H1 (cell line): ENCODE data around the gene TDRD9. TPM values are rescaled to one million over a fixed set of nuclear protein-coding genes. Genes with fewer than 3 reads are reported as not detected.

Source experiments
- CTCF ChIA-PET: fragments of 300-600 bp; sonication (Branson Sonifier 250); formaldehyde crosslinking; loops from one replicate; lab custom pipeline; 2021; ENCODE audit not compliant: partially characterized antibody; lab: Charles Lee
- POLR2A ChIA-PET: fragments of 300-600 bp; sonication (Branson Sonifier 250); formaldehyde crosslinking; loops from one replicate; lab custom pipeline; 2021; ENCODE audit warnings: inconsistent platforms; ENCODE audit not compliant: partially characterized antibody; lab: Charles Lee
- DNase-seq, 2 experiments: peaks; one replicate each; pipeline versions ENCODE4 v3.0.0 to v3.0.0-alpha.2; 2010 to 2022; ENCODE audit warnings: low spot score in 2 of 2, low read depth in 1 of 2, mixed read lengths in 1 of 2
- FAIRE-seq: peaks from 2 replicates; lab custom pipeline; 2011; peaks lifted over from hg19 to GRCh38; lab: Jason Lieb, UNC
- H2AFZ ChIP-seq: 2 replicates; pipeline ENCODE4 v1.8.1; 2012; ENCODE audit warnings: low read length, inconsistent platforms
- H2AK5ac ChIP-seq: 2 replicates; pipeline ENCODE4 v1.6.1; 2013; ENCODE audit warnings: low read depth, low read length
- H2BK120ac ChIP-seq: replicated peaks from 2 replicates; pipeline ENCODE3; 2013; ENCODE audit warnings: low read depth, low read length, inconsistent platforms
- H2BK12ac ChIP-seq: 2 replicates; pipeline ENCODE4 v1.6.1; 2013; ENCODE audit warnings: low read depth, low read length
- H2BK15ac ChIP-seq: 2 replicates; pipeline ENCODE4 v1.6.1; 2013; ENCODE audit warnings: low read length
- H2BK20ac ChIP-seq: 2 replicates; pipeline ENCODE4 v1.6.1; 2013; ENCODE audit warnings: low read length
- H2BK5ac ChIP-seq: 2 replicates; pipeline ENCODE4 v1.6.1; 2013; ENCODE audit warnings: low read depth, low read length
- H3K14ac ChIP-seq: 2 replicates; pipeline ENCODE4 v1.6.1; 2013; ENCODE audit warnings: inconsistent platforms; ENCODE audit not compliant: insufficient read length
- H3K18ac ChIP-seq: 2 replicates; pipeline ENCODE4 v1.6.1; 2013; ENCODE audit warnings: low read length; ENCODE audit errors: extremely low read depth
- H3K23ac ChIP-seq: 2 replicates; pipeline ENCODE4 v1.6.1; 2013; ENCODE audit warnings: inconsistent platforms; ENCODE audit not compliant: insufficient read length
- H3K23me2 ChIP-seq: 2 replicates; pipeline ENCODE4 v1.6.1; 2013; ENCODE audit warnings: low read depth, low read length
- H3K27ac ChIP-seq: 2 replicates; pipeline ENCODE4 v1.6.1; 2011; ENCODE audit warnings: low read depth, low read length, inconsistent platforms
- H3K27me3 ChIP-seq, 4 experiments: replicated peaks in 1 of 4; 1 replicate in 1 of 4; 2 replicates in 3 of 4; pipeline versions ENCODE4 v1.6.1 to v1.8.1; 2011 to 2013; ENCODE audit warnings: low read length in 3 of 4, mild to moderate bottlenecking in 3 of 4, inconsistent platforms in 2 of 4, mixed read lengths in 2 of 4, moderate library complexity in 1 of 4; ENCODE audit not compliant: control insufficient read depth in 3 of 4, insufficient read depth in 3 of 4; ENCODE audit errors: extremely low read depth in 1 of 4
- H3K36me3 ChIP-seq, 4 experiments: 2 replicates each; pipeline versions ENCODE4 v1.6.1 to v1.8.1; 2011 to 2013; ENCODE audit warnings: mild to moderate bottlenecking in 4 of 4, low read length in 3 of 4, moderate library complexity in 2 of 4, control low read depth in 1 of 4, inconsistent platforms in 1 of 4; ENCODE audit not compliant: insufficient read depth in 4 of 4, control insufficient read depth in 2 of 4
- H3K4ac ChIP-seq: replicated peaks from 2 replicates; pipeline ENCODE3; 2013; ENCODE audit warnings: low read length, low read depth, mixed read lengths, inconsistent platforms; ENCODE audit not compliant: insufficient read length
- H3K4me1 ChIP-seq, 4 experiments: replicated peaks in 1 of 4; 1 replicate in 1 of 4; 2 replicates in 3 of 4; pipeline versions ENCODE4 v1.6.1 to v1.8.1; 2011 to 2013; ENCODE audit warnings: low read length in 3 of 4, inconsistent platforms in 2 of 4, mixed read lengths in 1 of 4; ENCODE audit not compliant: insufficient read depth in 4 of 4, control insufficient read depth in 3 of 4
- H3K4me2 ChIP-seq, 2 experiments: 2 replicates each; pipeline versions ENCODE4 v1.6.1 to v1.8.1; 2011 to 2013; ENCODE audit warnings: low read depth in 2 of 2, low read length in 2 of 2, control low read depth in 1 of 2, inconsistent platforms in 1 of 2, mild to moderate bottlenecking in 1 of 2; ENCODE audit not compliant: insufficient read depth in 1 of 2
- H3K4me3 ChIP-seq, 4 experiments: fragments of 200-600, 300-600 bp in 1 of 4; sonication (generic), shearing (Covaris generic), sonication (Bioruptor Twin) in 1 of 4; 2 replicates each; pipeline versions ENCODE4 v1.5.1 to v1.8.1; 2011 to 2016; ENCODE audit warnings: low read length in 4 of 4, low read depth in 3 of 4, control low read depth in 2 of 4, inconsistent platforms in 2 of 4, mild to moderate bottlenecking in 2 of 4, mixed read lengths in 1 of 4, moderate library complexity in 1 of 4; ENCODE audit not compliant: insufficient read depth in 2 of 4; ENCODE audit errors: extremely low read depth in 1 of 4
- H3K56ac ChIP-seq: replicated peaks from 2 replicates; pipeline ENCODE3; 2013; ENCODE audit warnings: low read depth, mild to moderate bottlenecking, mixed read lengths, low read length, inconsistent platforms; ENCODE audit not compliant: insufficient read length
- H3K79me1 ChIP-seq: 2 replicates; pipeline ENCODE4 v1.6.1; 2013; ENCODE audit warnings: low read depth, low read length, control low read depth
- H3K79me2 ChIP-seq, 2 experiments: 2 replicates each; pipeline versions ENCODE4 v1.6.1 to v1.8.1; 2012 to 2013; ENCODE audit warnings: low read length in 2 of 2, mild to moderate bottlenecking in 2 of 2, inconsistent platforms in 1 of 2; ENCODE audit not compliant: insufficient read depth in 2 of 2, control insufficient read depth in 1 of 2
- H3K9ac ChIP-seq, 4 experiments: replicated peaks in 1 of 4; 1 replicate in 1 of 4; 2 replicates in 3 of 4; pipeline versions ENCODE4 v1.6.1 to v1.8.1; 2011 to 2013; ENCODE audit warnings: low read depth in 3 of 4, low read length in 3 of 4, control low read depth in 2 of 4, mild to moderate bottlenecking in 2 of 4, moderate library complexity in 2 of 4, inconsistent platforms in 1 of 4; ENCODE audit errors: extremely low read depth in 1 of 4
- H3K9me3 ChIP-seq, 2 experiments: 2 replicates each; pipeline versions ENCODE4 v1.6.1 to v1.8.1; 2012 to 2013; ENCODE audit warnings: mild to moderate bottlenecking in 2 of 2, moderate library complexity in 2 of 2, control low read depth in 1 of 2, inconsistent platforms in 1 of 2, low read depth in 1 of 2, low read length in 1 of 2, mixed read lengths in 1 of 2; ENCODE audit not compliant: insufficient read depth in 2 of 2
- H4K20me1 ChIP-seq, 2 experiments: replicated peaks in 1 of 2; 2 replicates each; pipeline versions ENCODE3 to v1.8.1; 2011 to 2013; ENCODE audit warnings: inconsistent platforms in 2 of 2, low read length in 2 of 2, mild to moderate bottlenecking in 1 of 2; ENCODE audit not compliant: insufficient read depth in 2 of 2, control insufficient read depth in 1 of 2
- H4K5ac ChIP-seq: 2 replicates; pipeline ENCODE4 v1.6.1; 2013; ENCODE audit warnings: low read length, low read depth, mixed read lengths, inconsistent platforms; ENCODE audit not compliant: insufficient read length
- H4K8ac ChIP-seq: 2 replicates; pipeline ENCODE4 v1.8.0; 2013; ENCODE audit warnings: mild to moderate bottlenecking, moderate library complexity, low read length, inconsistent platforms; ENCODE audit not compliant: insufficient read depth; ENCODE audit errors: extremely low read depth
- H4K91ac ChIP-seq: replicated peaks from 2 replicates; pipeline ENCODE3; 2013; ENCODE audit warnings: low read length, mixed read lengths, inconsistent platforms; ENCODE audit not compliant: insufficient read length
- KDM1A ChIP-seq: fragments of 200-600, 300-600 bp; sonication (generic); IDR thresholded peaks from 2 replicates; pipeline ENCODE4 v1.7.1; 2016; ENCODE audit warnings: mild to moderate bottlenecking, low read length, borderline replicate concordance
- RAD21 ChIP-seq, 2 experiments: IDR thresholded peaks in 1 of 2; conservative IDR thresholded peaks in 1 of 2; 2 replicates each; pipeline ENCODE4 v1.6.1; 2011; ENCODE audit warnings: low read depth in 2 of 2, low read length in 2 of 2, improper control_type of control experiment in 1 of 2, inconsistent platforms in 1 of 2, mild to moderate bottlenecking in 1 of 2, moderate library complexity in 1 of 2
- RFX5 ChIP-seq: IDR thresholded peaks from 2 replicates; pipeline ENCODE4 v1.6.1; 2011; ENCODE audit warnings: low read depth, low read length, improper control_type of control experiment, borderline replicate concordance
- ZNF274 ChIP-seq: IDR thresholded peaks from 2 replicates; pipeline ENCODE4 v1.7.0; 2012; ENCODE audit warnings: low read length, borderline replicate concordance; ENCODE audit errors: extremely low read depth
- whole genome bisulfite sequencing, 2 experiments: shearing (Covaris generic) in 1 of 2; methylation state at CpG; one replicate each; pipeline versions ENCODE4 v1.1.6 to v1.1.7; 2013 to 2015; ENCODE audit warnings: low lambda C conversion rate in 2 of 2, mixed read lengths in 2 of 2, inconsistent platforms in 1 of 2, low coverage in 1 of 2, missing lambda C conversion rate in 1 of 2; ENCODE audit not compliant: insufficient replicate concordance in 2 of 2, insufficient coverage in 1 of 2, insufficient read length in 1 of 2; ENCODE audit errors: extremely low coverage in 1 of 2, missing lambda C conversion rate in 1 of 2; 5-methylcytosine and 5-hydroxymethylcytosine counted together
- polyA plus RNA-seq, 7 experiments: library from polyadenylated mRNA; depleted of rRNA in 3 of 7; stranded (reverse) in 5 of 7; unstranded in 2 of 7; fragments of >200 nt in 5 of 7; fragments of 200-250 nt in 2 of 7; gene quantifications; 1 replicate in 5 of 7; 2 replicates in 1 of 7; 4 replicates in 1 of 7; pipeline versions ENCODE4 v1.2.1 to v1.2.3, GENCODE V29; 2011 to 2013; ENCODE audit warnings: missing spikeins in 2 of 7, mixed read lengths in 2 of 7
- total RNA-seq: library from RNA; stranded (reverse); fragmentation: NEBNext Ultra II Directional; extraction: Animal tissue kit (Norgen Biotek cat#: 25700); gene quantifications from 2 replicates; pipeline ENCODE4 v1.2.1, GENCODE V29; 2021

TDRD9 gene
- total and polyA plus RNA-seq, 2 of the 8 experiments (the other 6 are each of a cell fraction or from before 2014, with no cell fraction given), result not detected

DNA sequence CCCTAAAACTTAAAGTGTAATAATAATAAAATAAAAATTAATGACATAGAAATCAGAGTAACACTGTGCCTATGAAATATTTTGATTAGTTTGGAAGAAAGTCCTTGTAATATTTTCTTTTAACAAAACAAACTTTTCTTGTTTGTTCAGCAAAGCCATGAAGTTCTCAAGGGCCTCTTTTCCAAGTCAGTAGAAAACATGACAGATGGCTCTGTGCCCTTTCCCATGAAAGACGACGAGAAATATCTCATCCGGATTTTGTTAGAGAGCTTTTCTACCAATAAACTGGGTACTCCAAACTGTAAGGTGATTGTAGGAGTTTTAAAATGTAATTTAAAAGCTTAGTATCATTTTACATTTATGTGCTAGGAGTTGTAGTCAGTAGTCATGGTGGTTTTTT lies 102.7 kb downstream of the TDRD9 start:
- Histone ChIP-seq H3K79me2 (no peaks in the 10 kb centered on the region), H3K27ac (no peak overlapping the region), H3K56ac (no peak overlapping the region), H4K91ac (no peak overlapping the region), H3K9ac (no peak overlapping the region), H2BK5ac (no peak overlapping the region), H3K79me1 (no peaks in the 10 kb centered on the region), H3K18ac (no peak overlapping the region), H3K23me2 (no peaks in the 10 kb centered on the region), H3K27me3 (no peaks in the 10 kb centered on the region), H3K4me1 (no peaks in the 10 kb centered on the region), H3K23ac (no peak overlapping the region), H2BK20ac (no peak overlapping the region), H3K4me2 (no peak overlapping the region), H3K14ac (no peak overlapping the region), H2AFZ (no peak overlapping the region), H4K8ac (no peak overlapping the region), H2AK5ac (no peak overlapping the region), H3K4ac (no peak overlapping the region), H3K4me3 (no peak overlapping the region), H4K5ac (no peak overlapping the region), H3K9me3 (no peaks in the 10 kb centered on the region), H2BK120ac (no peak overlapping the region), H2BK15ac (no peak overlapping the region), H4K20me1 (no peaks in the 10 kb centered on the region), H2BK12ac (no peak overlapping the region), H3K36me3 (no peaks in the 10 kb centered on the region)
- DNase-seq (no peak), FAIRE-seq (no peak)
- 94% methylated on average over 3 of the region's 3 CpGs; no CpG with 5 or more reads in 1 of the 2 experiments for WGBS, 2 experiments
- CTCF ChIA-PET, result no interaction called here
- POLR2A ChIA-PET, result no interaction called here
- TF ChIP-seq KDM1A (no peak), ZNF274 (no peak), RAD21 (IDR thresholded peaks at IDR 0.05 in 1 of 2, conservative IDR thresholded peaks at IDR 0.05 in 1 of 2; ENCODE audit: low read depth in 2 of 2, low read length in 2 of 2) (no peak), RFX5 (no peak)
